HG03108 (cell line): Measurements from ENCODE around the gene KAT2A.
"Not testable (repeated sequence)": the region's sequence is repeated elsewhere in the genome, so short reads cannot be mapped to it uniquely, and the experiment has no call there.

Experiments used
- ATAC-seq: cut with Tn5 transposase; IDR thresholded peaks from one replicate; pipeline ENCODE4 v1.9.1; 2021; ENCODE audit warnings: moderate library complexity; ENCODE audit not compliant: unreplicated experiment

Gene KAT2A

DNA sequence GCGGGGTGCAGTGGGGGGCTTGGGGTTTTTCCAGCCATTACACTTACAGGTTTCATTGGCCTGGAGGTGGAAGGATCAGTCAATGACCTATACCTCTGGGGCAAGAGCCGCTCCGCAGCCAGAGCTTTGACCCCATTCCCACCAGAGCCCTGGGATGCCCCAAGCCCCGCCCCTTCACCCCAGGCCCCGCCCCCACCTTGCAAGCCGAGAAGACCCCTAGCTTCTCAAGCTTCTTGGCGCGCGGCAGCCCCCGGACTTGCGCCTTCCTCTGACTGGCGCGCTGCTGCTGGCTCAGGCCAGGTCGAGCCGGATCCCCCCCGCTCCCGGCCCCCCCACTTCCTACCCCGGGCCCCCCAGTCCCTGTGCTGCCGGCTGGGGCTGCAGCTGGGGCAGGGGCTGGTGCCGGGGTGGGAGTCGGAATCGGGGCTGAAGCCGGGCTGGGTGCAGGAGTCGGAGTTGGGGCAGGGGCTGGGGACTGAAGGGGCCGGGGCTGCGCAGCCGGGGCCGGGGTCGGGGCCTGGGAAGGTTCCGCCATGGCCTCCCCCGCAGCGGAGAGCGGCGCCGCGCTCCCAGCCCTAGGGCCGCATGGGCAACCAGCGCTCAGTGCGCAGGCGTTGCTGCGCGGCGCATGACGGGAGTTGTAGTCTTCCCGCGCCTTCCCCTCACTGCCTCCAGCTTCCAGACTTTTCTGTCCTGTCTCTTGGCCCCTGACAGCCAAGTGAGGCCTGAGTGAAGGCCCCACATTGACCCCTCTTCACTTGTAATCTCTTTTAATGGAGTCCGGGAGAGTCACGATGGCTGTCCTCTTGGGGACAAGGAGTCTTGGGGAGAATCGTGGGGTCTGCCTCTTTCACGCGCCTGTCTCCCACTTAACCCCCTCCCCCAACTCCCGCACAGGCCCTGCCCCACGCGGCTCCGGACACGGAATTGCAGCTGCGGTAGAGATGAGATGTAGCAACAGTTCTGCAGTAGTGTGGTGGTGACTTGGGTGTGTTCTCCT lies at the start of gene KAT2A:
Gene KAT2A (minus strand): TSS at position 598 of the 1,000 bp plus-strand sequence. CDS start 63 bp downstream, at position 535.
- peak; percentile 56 for ATAC-seq

DNA sequence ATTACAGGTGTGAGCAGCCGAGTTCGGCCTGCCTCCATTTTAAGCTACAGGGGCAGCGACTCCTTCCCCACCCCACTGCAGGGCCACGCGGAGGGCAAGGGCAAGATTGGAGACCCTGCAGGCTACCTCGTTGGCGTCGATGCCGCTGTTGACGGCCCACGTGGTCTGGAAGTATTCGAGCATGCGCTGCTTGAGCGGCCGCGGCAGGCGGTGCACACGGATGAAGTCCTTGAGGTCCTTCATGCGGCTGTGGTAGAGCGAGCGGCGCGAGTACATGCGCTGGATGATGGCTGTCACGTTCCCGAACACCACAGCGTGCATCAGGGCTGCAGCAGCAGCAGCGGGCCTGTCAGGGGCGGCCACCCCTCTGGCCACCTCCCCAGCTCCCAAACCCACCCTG lies 48.2 kb upstream of the KAT2A start:
- no peak for ATAC-seq

DNA sequence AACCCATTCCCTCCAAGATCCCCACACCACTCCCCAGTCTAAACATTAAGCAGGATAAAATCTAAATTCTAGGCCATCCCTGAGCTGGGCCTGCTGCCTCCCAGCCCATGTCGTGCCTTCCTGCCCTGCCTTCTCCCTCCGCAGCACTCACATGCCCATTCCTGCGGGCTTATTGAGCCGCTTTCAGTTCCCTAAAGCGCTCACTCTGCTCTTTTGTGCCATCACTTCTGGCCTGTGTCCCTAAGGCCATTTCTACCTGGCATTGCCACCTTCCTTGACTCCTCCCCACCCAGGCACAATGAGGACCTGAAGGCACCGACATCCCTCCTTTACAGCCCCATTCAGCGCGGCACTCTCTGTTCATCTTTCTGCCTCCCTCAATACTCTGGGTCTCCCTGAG lies 46.6 kb upstream of the KAT2A start:
- ATAC-seq, result no peak

DNA sequence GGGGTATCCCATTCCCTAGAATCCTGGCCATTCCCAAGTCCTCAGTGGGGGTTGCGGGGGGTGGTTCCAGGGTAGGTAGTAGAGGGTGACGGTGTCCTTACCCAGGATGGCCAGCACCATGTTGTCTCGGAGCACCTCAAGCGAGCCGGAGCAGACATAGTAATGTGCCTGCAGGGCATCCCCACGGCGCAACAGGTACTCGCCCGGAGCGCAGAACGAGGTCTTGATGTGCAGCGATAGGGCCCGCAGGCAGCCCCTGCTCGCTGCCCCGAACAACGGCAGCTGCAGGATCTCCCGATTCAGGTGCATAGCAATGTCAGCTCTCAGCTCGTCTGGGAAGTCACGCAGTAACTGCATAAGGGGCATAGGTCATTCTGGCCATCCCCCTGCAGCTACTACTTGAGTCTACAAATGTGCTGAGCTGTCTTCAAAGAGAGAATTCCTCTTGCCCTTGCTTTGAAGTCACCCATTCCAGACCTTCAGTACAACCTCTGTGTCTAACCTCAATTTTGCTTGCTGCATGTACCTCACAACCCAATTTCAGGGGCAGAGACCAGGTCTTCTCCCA lies 45.1 kb upstream of the KAT2A start:
- no peak for ATAC-seq

DNA sequence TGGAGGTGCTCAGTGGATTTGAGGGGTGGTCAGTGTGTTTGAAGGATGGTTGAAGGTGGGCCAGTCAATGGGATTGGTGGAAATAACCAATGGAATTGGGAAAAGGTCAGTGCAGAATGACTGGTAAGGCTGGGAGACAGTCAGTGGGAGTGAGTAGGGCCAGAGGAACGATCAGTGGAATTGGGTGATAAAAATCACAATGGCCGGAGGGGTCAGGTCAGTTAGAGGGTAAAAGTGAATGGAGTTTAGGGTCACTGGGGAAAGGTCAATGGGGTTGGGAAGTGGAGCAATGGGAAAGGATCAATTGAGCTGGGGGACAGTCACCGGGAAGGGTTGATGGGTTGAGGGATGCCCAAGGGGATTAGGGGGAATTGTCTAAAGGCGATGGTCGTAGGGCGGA lies 44.6 kb upstream of the KAT2A start:
- no peak for ATAC-seq

GRCh38 chr17:42163696-42164407 lies 42.7 kb upstream of the KAT2A start:
- no peak for ATAC-seq

DNA sequence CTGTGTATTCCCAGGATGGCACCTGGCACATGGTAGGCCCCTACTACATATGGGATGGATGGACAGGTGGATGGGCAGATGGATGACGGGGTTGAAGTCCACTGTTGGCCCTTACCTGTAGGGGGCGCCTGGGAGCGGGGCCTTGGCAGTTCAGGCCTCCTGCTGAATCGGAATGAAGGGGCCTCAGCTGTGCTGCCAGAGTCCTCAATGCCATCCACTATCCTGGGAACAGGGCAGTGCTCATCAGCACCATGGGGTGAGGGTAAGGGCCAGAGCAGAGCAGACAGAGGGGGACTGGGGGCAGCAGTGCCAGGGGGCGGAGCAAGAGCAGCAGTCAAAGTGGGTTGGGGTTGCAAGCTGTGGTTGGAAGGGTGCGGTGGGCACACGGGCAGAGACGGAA lies 41.9 kb upstream of the KAT2A start:
- no peak for ATAC-seq

GRCh38 chr17:42160531-42160910 lies 39.4 kb upstream of the KAT2A start:
- ATAC-seq, result no peak

DNA sequence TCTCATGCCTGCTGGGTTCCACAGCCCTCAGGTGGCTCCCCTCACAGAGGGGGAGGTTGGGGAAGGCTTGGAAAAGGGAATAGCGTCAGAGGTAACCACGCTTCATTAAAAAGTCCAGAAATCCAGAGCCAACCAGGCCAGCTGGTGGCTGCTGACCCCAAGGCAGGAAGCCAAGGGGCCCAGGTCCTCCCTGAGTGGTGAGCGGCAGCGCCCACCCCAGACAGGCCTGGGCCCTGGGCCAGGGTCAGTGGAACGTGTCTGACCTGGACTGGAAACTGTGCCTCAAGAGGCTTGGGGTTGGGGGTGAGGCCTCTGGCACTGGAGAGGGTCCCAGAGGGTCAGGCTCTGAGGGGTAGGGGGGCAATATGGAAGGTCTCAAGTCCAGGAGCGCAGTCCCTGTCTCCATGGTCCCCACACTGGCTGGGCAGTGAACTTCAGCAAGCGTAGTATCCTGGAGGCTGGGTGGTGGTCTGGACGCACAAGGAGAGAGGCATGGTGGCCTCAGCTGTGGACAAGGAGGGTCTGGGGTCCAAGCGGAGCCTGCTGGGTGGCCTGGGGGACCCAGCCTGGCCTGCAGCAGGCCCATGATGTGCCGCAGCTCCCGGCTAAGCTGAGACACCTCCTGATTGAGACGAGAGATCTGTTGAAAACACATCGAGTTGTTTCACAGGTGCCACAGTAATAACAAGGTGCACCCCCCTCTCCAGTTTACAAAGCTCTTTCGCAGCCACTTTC lies 38.8 kb upstream of the KAT2A start:
- no peak for ATAC-seq

DNA sequence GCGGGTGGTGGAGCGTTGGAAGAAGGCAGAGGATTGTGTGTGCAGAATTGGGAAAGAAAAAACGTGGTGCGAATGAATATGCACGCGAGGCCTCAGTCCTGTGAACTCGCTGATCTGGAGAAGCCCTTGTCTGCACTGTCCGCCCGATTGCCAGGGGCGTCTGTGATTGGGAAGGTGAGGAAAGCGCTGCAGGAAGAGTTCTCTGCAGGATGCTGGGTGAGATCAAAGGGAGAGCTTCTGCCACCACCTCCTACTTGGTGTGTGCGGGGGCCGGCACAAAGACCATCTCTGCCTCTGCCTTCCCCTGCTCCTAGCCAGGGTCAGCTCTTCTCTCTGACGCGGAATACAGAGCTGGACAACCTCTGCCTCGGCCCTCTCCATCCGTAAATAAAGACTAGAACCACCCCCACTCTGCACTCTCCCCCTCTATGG lies 34.5 kb upstream of the KAT2A start:
- ATAC-seq, result no peak

DNA sequence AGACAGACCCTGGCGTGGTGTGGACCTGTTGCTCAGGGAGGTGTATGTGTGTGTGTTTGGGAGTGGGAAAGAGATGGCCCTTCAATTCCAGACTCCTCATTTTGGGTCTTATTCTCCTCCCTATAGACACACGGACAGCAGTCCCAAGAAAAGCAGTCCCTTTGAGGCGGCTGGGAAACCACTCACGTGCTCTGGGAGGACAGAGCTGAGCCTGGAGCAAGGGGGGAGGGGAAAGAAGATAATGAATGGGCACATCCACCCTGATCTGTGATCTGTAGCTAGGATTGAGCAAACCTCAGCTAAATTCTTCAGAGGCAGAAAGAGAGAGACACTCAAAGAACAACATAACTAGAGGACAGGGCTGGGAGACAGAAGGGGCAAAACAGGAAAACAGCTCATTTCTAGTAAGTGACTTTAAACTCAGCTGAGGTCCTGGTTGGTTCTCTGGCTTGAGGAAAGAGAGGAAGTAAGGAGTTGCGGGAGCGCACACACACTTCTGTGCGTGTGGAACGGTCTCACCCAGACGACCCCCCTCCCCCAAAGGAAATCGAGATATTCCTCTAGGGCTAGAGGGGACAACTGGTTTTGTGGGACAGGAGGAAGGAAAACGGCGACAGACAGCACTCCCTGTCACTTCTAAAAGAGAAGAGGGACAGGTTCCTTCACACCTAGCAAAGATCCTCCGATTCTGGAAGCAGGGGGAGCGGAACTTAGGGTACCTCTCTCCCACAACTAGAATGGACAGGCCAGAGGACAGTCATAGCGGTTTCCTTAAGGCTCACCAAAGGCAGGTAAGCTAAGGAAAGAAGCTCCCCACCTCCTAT lies 33.0 kb upstream of the KAT2A start:
- no peak for ATAC-seq

DNA sequence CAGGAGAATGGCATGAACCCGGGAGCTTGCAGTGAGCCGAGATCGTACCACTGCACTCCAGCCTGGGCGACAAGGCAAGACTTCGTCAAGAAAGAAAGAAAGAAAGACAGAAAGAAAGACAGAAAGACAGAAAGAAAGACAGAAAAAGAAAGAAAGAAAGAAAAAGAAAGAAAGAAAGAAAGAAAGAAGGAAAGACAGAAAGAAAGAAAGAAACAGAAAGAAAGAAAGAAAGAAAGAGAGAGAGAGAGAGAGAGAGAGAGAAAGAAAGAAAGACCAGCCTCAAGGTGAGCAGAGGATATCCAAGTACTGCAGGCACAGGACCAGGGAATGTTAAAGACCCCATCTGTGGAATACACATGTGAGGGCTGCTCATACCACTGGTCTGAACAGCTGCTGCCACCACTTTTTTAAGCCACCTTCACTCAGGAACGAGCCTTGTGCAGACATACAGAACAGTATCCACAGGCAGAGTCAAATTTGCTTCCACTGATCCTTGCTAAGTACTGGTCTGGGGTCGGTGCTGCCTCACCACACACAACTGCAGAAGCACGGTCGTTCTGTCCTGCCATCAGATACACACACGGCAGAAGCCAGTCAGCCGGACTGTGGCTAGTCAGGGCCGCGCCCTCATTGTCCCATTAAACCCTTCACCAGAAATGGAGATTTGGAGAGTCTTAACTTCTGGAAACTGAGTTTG lies 25.9 kb upstream of the KAT2A start:
- no peak for ATAC-seq

DNA sequence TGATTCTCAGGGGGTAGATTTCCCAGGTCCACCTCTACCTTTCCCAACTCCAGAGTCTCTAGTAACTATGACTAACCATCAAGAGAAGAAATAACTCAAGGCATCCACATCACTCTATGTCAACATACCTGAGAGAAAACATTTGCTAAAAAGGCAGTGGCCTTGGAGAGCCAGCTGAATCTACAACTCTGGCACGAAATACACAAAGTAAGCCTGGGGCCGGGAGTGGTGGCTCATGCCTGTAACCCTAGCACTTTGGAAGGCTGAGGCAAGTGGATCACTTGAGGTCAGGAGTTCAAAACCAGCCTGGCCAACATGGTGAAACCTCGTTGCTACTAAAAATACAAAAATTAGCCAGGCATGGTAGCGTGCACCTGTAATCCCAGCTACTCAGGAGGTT lies 22.0 kb upstream of the KAT2A start:
- ATAC-seq, result not testable (repeated sequence)

- ATAC-seq, result no peak
Observed at GRCh38 chr17:42142371-42142896, 21.3 kb upstream of the KAT2A start.

GRCh38 chr17:42141382-42141781 lies 20.2 kb upstream of the KAT2A start:
- no peak for ATAC-seq

DNA sequence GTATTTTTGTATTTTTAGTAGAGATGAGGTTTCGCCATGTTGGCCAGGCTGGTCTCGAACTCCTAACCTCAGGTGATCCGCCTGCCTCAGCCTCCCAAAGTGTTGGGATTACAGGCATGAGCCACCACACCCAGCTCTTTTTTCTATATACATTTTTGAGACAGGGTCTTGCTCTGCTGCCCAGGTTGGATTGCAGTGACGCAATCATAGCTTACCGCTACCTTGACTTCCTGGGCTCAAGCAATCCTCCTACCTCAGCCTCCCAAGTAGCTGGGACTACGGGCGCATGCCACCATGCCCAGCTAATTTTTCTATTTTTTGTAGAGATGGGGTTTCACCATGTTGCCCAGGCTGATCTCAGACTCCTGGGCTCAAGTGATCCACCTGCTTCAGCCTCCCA lies 19.5 kb upstream of the KAT2A start:
- not testable (repeated sequence) for ATAC-seq

- ATAC-seq, result no peak
Observed at GRCh38 chr17:42138749-42139492, 17.8 kb upstream of the KAT2A start.

- ATAC-seq, result no peak
Observed at GRCh38 chr17:42136654-42137051, 15.5 kb upstream of the KAT2A start.
